PC-3 (cell line): Measurements from ENCODE around the gene GREB1L.

Source experiments
- EZH2 ChIP-seq: fragments of 300-600 bp; sonication (generic); IDR thresholded peaks from one replicate; pipeline ENCODE4 v1.6.1; 2017; ENCODE audit warnings: antibody characterized with exemption, mild to moderate bottlenecking, low read length; ENCODE audit not compliant: unreplicated experiment
- TF ChIP-seq, protein P1 (sequence below): fragments of 300-600 bp; sonication (generic); conservative IDR thresholded peaks from 2 replicates; pipeline ENCODE4 v1.5.1; 2017; ENCODE audit warnings: antibody characterized with exemption, low read depth, mild to moderate bottlenecking, low read length

DNA sequence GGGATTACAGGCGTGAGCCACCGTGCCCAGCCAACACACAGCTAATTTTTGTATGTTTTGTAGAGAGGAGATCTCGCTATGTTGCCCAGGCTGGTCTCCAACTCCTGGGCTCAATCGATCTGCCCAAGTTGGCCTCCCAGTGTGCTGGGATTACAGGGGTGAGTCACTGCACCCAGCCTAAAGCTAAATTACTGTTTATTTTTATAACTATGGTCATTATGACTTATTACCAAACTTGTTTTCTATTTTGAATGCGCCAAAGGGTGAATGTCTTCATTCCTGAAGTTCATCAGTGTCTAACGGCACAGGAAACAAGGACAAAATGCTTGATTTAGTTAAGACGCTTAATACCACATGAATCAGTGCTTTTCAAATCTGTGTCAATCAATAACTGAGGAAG is 38.9 kb upstream of the GREB1L start:
- TF ChIP-seq, protein P1, sequence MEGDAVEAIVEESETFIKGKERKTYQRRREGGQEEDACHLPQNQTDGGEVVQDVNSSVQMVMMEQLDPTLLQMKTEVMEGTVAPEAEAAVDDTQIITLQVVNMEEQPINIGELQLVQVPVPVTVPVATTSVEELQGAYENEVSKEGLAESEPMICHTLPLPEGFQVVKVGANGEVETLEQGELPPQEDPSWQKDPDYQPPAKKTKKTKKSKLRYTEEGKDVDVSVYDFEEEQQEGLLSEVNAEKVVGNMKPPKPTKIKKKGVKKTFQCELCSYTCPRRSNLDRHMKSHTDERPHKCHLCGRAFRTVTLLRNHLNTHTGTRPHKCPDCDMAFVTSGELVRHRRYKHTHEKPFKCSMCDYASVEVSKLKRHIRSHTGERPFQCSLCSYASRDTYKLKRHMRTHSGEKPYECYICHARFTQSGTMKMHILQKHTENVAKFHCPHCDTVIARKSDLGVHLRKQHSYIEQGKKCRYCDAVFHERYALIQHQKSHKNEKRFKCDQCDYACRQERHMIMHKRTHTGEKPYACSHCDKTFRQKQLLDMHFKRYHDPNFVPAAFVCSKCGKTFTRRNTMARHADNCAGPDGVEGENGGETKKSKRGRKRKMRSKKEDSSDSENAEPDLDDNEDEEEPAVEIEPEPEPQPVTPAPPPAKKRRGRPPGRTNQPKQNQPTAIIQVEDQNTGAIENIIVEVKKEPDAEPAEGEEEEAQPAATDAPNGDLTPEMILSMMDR, result no peak
- TF ChIP-seq EZH2, result no peak
